HL-60 (cell line): Measurements from ENCODE around the gene ANP32A.

ENCODE experiments used
- DNase-seq, 2 experiments: peaks; one replicate each; pipeline ENCODE4 v3.0.0-alpha.2; 2010 to 2020; ENCODE audit warnings: low read depth in 1 of 2, low spot score in 1 of 2
- H3K27ac ChIP-seq: fragments of 250-450 bp; sonication (Bioruptor Pico); replicated peaks from 2 replicates; pipeline ENCODE4 v1.5.1; 2020; ENCODE audit warnings: mild to moderate bottlenecking, moderate library complexity
- H3K27me3 ChIP-seq: fragments of 250-450 bp; sonication (Bioruptor Pico); 2 replicates; pipeline ENCODE4 v1.5.1; 2021; ENCODE audit warnings: mild to moderate bottlenecking, moderate library complexity; ENCODE audit not compliant: insufficient read depth, poor library complexity, severe bottlenecking
- H3K4me3 ChIP-seq: replicated peaks from 2 replicates; pipeline ENCODE4 v1.5.1; 2011; ENCODE audit warnings: mild to moderate bottlenecking, control low read depth, low read length; ENCODE audit not compliant: insufficient read depth
- CTCF ChIP-seq: IDR thresholded peaks from one replicate; pipeline ENCODE4 v1.5.1; 2011; ENCODE audit warnings: low read length, control low read depth, inconsistent platforms; ENCODE audit not compliant: insufficient read depth
- GABPA ChIP-seq: IDR thresholded peaks from 2 replicates; pipeline ENCODE4 v1.6.1; 2012; ENCODE audit warnings: low read depth
- POLR2AphosphoS5 ChIP-seq: IDR thresholded peaks from 2 replicates; pipeline ENCODE4 v1.6.1; 2012; ENCODE audit warnings: low read depth
- SPI1 ChIP-seq: IDR thresholded peaks from 2 replicates; pipeline ENCODE4 v1.6.1; 2012; ENCODE audit warnings: low read depth, mild to moderate bottlenecking, borderline replicate concordance
- TF ChIP-seq, protein P1 (sequence below): IDR thresholded peaks from 2 replicates; pipeline ENCODE4 v1.6.1; 2012; ENCODE audit warnings: low read depth; ENCODE audit not compliant: insufficient replicate concordance

ANP32A gene

GRCh38 chr15:68789534-68790241 lies 31.0 kb downstream of the ANP32A start:
- no peak for DNase-seq
- Histone ChIP-seq H3K27me3 (no peaks in the 10 kb centered on the region), H3K27ac (peak overlapping the region; percentile 46), H3K4me3 (no peak overlapping the region)
- TF ChIP-seq CTCF, result no peak
- TF ChIP-seq GABPA, result no peak
- TF ChIP-seq SPI1, result no peak
- TF ChIP-seq, protein P1, sequence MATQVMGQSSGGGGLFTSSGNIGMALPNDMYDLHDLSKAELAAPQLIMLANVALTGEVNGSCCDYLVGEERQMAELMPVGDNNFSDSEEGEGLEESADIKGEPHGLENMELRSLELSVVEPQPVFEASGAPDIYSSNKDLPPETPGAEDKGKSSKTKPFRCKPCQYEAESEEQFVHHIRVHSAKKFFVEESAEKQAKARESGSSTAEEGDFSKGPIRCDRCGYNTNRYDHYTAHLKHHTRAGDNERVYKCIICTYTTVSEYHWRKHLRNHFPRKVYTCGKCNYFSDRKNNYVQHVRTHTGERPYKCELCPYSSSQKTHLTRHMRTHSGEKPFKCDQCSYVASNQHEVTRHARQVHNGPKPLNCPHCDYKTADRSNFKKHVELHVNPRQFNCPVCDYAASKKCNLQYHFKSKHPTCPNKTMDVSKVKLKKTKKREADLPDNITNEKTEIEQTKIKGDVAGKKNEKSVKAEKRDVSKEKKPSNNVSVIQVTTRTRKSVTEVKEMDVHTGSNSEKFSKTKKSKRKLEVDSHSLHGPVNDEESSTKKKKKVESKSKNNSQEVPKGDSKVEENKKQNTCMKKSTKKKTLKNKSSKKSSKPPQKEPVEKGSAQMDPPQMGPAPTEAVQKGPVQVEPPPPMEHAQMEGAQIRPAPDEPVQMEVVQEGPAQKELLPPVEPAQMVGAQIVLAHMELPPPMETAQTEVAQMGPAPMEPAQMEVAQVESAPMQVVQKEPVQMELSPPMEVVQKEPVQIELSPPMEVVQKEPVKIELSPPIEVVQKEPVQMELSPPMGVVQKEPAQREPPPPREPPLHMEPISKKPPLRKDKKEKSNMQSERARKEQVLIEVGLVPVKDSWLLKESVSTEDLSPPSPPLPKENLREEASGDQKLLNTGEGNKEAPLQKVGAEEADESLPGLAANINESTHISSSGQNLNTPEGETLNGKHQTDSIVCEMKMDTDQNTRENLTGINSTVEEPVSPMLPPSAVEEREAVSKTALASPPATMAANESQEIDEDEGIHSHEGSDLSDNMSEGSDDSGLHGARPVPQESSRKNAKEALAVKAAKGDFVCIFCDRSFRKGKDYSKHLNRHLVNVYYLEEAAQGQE, result no peak
- TF ChIP-seq POLR2AphosphoS5, result no peak

- peak overlapping the region; percentile 40 for H3K27ac ChIP-seq
- no peak for TF ChIP-seq GABPA
- DNase-seq, result no peak
- no peak overlapping the region for H3K4me3 ChIP-seq
- no peaks in the 10 kb centered on the region for H3K27me3 ChIP-seq
These were observed 31.6 kb downstream of the ANP32A start for GRCh38 chr15:68789091-68789490.

GRCh38 chr15:68788264-68788624 lies 32.5 kb downstream of the ANP32A start:
- Histone ChIP-seq H3K27ac (no peak overlapping the region), H3K4me3 (no peak overlapping the region), H3K27me3 (no peaks in the 10 kb centered on the region)
- no peak for TF ChIP-seq POLR2AphosphoS5
- no peak for TF ChIP-seq CTCF
- no peak for TF ChIP-seq GABPA
- no peak for TF ChIP-seq SPI1
- no peak for DNase-seq

DNA sequence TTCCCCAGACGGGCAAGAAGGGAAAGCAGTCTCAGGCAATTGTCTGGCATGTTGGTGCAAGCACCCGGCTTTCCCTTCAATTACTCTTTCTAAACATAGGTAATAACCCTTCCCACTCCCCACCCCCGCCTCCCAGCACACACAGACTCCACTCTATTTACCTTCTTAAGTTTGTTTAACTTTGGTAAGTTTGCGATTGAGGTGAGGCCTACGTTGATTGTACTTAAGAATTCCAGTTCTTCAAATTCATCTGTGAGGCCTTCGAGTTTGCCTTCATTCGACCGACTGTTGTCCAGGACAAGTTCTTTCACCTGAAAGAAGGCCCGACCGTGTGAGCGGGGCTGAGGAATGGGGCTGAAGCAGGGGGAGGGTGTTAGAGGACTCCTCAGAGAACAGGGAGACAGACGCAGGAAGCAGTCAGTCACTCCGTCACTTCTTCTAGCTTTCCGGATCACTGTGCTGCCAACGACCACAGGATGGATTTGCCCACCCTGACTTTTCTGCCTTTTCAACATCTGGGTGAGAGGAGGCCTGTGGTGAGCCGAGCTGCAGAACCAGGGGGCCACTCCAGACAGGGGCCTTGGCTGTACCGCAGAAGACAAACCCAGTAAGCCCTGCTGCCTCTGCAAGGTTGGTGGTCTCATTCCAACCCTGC lies 33.0 kb downstream of the ANP32A start:
- no peak overlapping the region for H3K27ac ChIP-seq
- no peaks in the 10 kb centered on the region for H3K27me3 ChIP-seq
- no peak overlapping the region for H3K4me3 ChIP-seq
- no peak for TF ChIP-seq SPI1
- DNase-seq, result no peak

DNA sequence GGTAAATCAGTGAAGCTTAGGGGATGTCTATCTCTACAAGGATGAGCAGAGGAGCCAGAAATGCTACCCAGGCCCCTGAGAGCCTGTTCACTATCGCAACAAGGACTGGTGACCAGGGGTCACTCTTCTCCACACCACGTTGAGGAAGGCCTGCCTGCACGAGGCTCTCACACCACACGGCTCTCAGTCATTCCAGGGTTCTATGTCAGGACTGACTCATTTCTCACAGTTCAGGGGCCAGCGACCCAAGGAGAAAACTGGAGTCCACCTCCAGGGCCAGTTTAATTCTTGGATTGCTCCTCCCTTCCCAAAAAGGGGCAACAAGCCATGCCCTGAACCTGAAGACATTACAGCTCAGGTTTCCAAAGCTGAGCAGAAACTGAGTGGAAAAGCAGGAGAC lies 33.9 kb downstream of the ANP32A start:
- DNase-seq, result no peak
- H3K27ac ChIP-seq, result no peak overlapping the region
- TF ChIP-seq GABPA (no peak), SPI1 (no peak), POLR2AphosphoS5 (no peak), CTCF (no peak)
- TF ChIP-seq, protein P1, result no peak
- H3K4me3 ChIP-seq, result no peak overlapping the region
- no peaks in the 10 kb centered on the region for H3K27me3 ChIP-seq
